Gastrocnemius medialis (tissue), 4 donors: ENCODE data around the gene HECTD2. TPM values are rescaled to one million over a fixed set of nuclear protein-coding genes. Genes with fewer than 3 reads are reported as not detected.
"Not testable (repeated sequence)": the region's sequence is repeated elsewhere in the genome, so short reads cannot be mapped to it uniquely, and the experiment has no call there.

Experiments used
- ATAC-seq, 2 donors: fragments of 150-250 bp; one replicate each; pipeline ENCODE4 v1.9.1; 2016
- DNase-seq, 2 donors: peaks; one replicate each; pipeline ENCODE4 v3.0.0-alpha.2; 2019
- H3K27ac ChIP-seq, 4 donors: fragments of 200-600 bp; sonication (generic); 1 replicate in 1 of 4; 2 replicates in 3 of 4; pipeline ENCODE4 v1.5.1; 2016 to 2018; ENCODE audit warnings: mild to moderate bottlenecking in 2 of 4, moderate library complexity in 1 of 4
- H3K27me3 ChIP-seq, 3 donors: fragments of 200-600 bp; sonication (generic) in 2 of 3; 1 replicate in 1 of 3; 2 replicates in 2 of 3; pipeline versions ENCODE4 v1.5.1 to v1.6.0; 2016 to 2019; ENCODE audit warnings: mild to moderate bottlenecking in 1 of 3, moderate library complexity in 1 of 3
- H3K36me3 ChIP-seq, 2 donors: fragments of 200-600 bp; sonication (generic) in 1 of 2; one replicate each; pipeline ENCODE4 v1.5.1; 2017 to 2018
- H3K4me1 ChIP-seq, 2 donors: fragments of 200-600 bp; sonication (generic) in 1 of 2; one replicate each; pipeline ENCODE4 v1.5.1; 2016 to 2017; ENCODE audit warnings: mild to moderate bottlenecking in 2 of 2
- H3K4me3 ChIP-seq, 4 donors: fragments of 200-600 bp; sonication (generic) in 3 of 4; 1 replicate in 1 of 4; 2 replicates in 3 of 4; pipeline ENCODE4 v1.5.1; 2016 to 2019; ENCODE audit warnings: mild to moderate bottlenecking in 2 of 4
- H3K9me3 ChIP-seq, 3 donors: fragments of 200-600 bp; sonication (generic) in 2 of 3; 1 replicate in 1 of 3; 2 replicates in 2 of 3; pipeline ENCODE4 v1.5.1; 2016 to 2019
- POLR2A ChIP-seq, 2 donors: fragments of 450-650 bp; IDR thresholded peaks; one replicate each; pipeline ENCODE4 v1.6.1; 2017; ENCODE audit warnings: antibody characterized with exemption in 2 of 2, mild to moderate bottlenecking in 2 of 2, moderate library complexity in 2 of 2
- in situ Hi-C, 4 donors: fragments of 200-750 bp; cut with MboI; loops; one replicate each; pipeline versions ENCODE4 v1.15.0 to v1.8.0; 2017; ENCODE audit warnings: low sequenced_read_pairs in 4 of 4
- intact Hi-C: fragments of 100-400 bp; cut with DNase I; formaldehyde crosslinking; loops from one replicate; pipeline ENCODE4 v1.15.1; 2023; ENCODE audit warnings: low total_unique reads
- total RNA-seq, 4 donors: library from RNA; depleted of rRNA; stranded (reverse); fragments of >200 nt; gene quantifications; one replicate each; pipeline versions ENCODE4 v1.1.0 to v1.2.3, GENCODE V29; 2016
- TF ChIP-seq, protein P1 (sequence below), 5 experiments: fragments of 450-650 bp in 3 of 5; fragments of 200-600 bp in 2 of 5; sonication (generic) in 2 of 5; IDR thresholded peaks in 4 of 5; conservative IDR thresholded peaks in 1 of 5; 1 replicate in 4 of 5; 2 replicates in 1 of 5; pipeline ENCODE4 v1.5.1; 2016 to 2019; ENCODE audit warnings: antibody characterized with exemption in 5 of 5, mild to moderate bottlenecking in 3 of 5, moderate library complexity in 3 of 5

The HECTD2 gene
- total RNA-seq, 4 donors from 2014 or later = 1.9 to 7.9 (median 3.9) TPM

- in situ Hi-C loops (no loop called here), intact Hi-C loops (loop anchor here (1.0 kb wide), 1 partner anchor 26 kb away; no protein-coding TSS in a partner anchor)
- peak overlapping the region; percentile 52 to 83 (median 80) for H3K27ac ChIP-seq
- H3K36me3 ChIP-seq = no peaks in the 10 kb centered on the region
- H3K27me3 ChIP-seq = no peaks in the 10 kb centered on the region
- peaks cover 9 to 14% of the 10 kb centered on the region in 2 donors for H3K4me1 ChIP-seq
- peak; percentile 82 to 93 for ATAC-seq
- no peak overlapping the region for H3K4me3 ChIP-seq
- DNase-seq = peak in 1 of 2 donors; percentile 18
- H3K9me3 ChIP-seq = no peaks in the 10 kb centered on the region
- TF ChIP-seq, protein P1, sequence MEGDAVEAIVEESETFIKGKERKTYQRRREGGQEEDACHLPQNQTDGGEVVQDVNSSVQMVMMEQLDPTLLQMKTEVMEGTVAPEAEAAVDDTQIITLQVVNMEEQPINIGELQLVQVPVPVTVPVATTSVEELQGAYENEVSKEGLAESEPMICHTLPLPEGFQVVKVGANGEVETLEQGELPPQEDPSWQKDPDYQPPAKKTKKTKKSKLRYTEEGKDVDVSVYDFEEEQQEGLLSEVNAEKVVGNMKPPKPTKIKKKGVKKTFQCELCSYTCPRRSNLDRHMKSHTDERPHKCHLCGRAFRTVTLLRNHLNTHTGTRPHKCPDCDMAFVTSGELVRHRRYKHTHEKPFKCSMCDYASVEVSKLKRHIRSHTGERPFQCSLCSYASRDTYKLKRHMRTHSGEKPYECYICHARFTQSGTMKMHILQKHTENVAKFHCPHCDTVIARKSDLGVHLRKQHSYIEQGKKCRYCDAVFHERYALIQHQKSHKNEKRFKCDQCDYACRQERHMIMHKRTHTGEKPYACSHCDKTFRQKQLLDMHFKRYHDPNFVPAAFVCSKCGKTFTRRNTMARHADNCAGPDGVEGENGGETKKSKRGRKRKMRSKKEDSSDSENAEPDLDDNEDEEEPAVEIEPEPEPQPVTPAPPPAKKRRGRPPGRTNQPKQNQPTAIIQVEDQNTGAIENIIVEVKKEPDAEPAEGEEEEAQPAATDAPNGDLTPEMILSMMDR (IDR thresholded peaks at IDR 0.05 in 4 of 5, conservative IDR thresholded peaks at IDR 0.05 in 1 of 5) = no peak
- no peak for TF ChIP-seq POLR2A (IDR thresholded peaks at IDR 0.05)
Observed at GRCh38 chr10:91367127-91367531, 43.0 kb upstream of the HECTD2 start.

DNA sequence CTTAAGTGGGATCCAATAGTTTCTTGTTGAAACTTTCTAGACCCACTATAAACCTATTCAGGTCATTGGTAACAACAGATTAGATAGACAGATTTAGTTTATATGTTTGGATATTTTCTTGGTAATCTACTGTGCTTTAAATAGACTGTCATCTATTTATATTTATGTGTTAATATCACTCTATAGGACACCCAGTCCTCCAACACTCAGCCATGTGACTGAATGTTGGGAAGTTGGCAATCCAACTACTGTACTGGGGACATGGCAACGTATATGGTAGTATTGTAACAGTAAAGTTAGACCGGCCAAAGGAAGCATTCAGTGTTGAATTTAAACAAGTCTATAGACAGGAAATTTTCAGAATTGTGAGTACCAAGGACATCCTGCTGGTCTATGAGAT, 42.6 kb upstream of the HECTD2 start:
- peak; percentile 92 to 95 for ATAC-seq
- Histone ChIP-seq H3K36me3 (no peaks in the 10 kb centered on the region), H3K27me3 (no peaks in the 10 kb centered on the region), H3K4me3 (no peak overlapping the region), H3K9me3 (no peaks in the 10 kb centered on the region), H3K4me1 (peaks cover 9 to 14% of the 10 kb centered on the region in 2 donors), H3K27ac (peak overlapping the region; percentile 52 to 83 (median 80))
- TF ChIP-seq POLR2A (IDR thresholded peaks at IDR 0.05) = no peak
- TF ChIP-seq, protein P1 (IDR thresholded peaks at IDR 0.05 in 4 of 5, conservative IDR thresholded peaks at IDR 0.05 in 1 of 5) = no peak
- in situ Hi-C loops (no loop called here), intact Hi-C loops (loop anchor here (1.0 kb wide), 1 partner anchor 26 kb away; no protein-coding TSS in a partner anchor)
- DNase-seq = peak; percentile 28 to 37

DNA sequence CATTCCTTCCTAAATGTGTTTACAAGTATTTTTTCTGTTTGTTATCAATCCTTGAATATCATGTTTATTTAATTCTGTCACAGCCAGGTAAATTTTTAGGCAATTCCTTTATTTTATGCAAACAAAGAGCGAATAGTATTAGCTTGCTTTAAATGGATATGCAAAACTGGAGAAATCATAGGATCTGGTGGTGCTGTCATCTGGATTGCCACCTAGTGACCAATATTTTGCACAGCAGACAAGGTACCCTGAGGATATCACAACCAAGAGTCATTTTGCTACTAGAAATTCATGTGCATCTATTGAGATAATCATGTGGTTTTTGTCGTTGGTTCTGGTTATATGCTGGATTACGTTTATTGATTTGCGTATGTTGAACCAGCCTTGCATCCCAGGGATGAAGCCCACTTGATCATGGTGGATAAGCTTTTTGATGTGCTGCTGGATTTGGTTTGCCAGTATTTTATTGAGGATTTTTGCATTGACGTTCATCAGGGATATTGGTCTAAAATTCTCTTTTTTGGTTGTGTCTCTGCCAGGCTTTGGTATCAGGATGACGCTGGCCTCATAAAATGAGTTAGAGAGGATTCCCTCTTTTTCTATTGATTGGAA, 40.1 kb upstream of the HECTD2 start:
- intact Hi-C loops (loop anchor here (1.0 kb wide), 1 partner anchor 72 kb away; no protein-coding TSS in a partner anchor), in situ Hi-C loops (loop anchor here in 1 of 4 donors (5.0 kb wide), 1 partner anchor 73 kb away; no protein-coding TSS in a partner anchor)
- H3K27me3 ChIP-seq, H3K27ac ChIP-seq, H3K36me3 ChIP-seq, H3K9me3 ChIP-seq, H3K4me3 ChIP-seq: not testable (repeated sequence)
- TF ChIP-seq, protein P1 (IDR thresholded peaks at IDR 0.05 in 4 of 5, conservative IDR thresholded peaks at IDR 0.05 in 1 of 5) = peak; percentile 46 to 63 (median 61)
- peak in 1 of 2 donors; percentile 15 for DNase-seq
- peaks cover 9 to 14% of the 10 kb centered on the region in 2 donors for H3K4me1 ChIP-seq
- peak; percentile 47 to 62 for ATAC-seq

DNA sequence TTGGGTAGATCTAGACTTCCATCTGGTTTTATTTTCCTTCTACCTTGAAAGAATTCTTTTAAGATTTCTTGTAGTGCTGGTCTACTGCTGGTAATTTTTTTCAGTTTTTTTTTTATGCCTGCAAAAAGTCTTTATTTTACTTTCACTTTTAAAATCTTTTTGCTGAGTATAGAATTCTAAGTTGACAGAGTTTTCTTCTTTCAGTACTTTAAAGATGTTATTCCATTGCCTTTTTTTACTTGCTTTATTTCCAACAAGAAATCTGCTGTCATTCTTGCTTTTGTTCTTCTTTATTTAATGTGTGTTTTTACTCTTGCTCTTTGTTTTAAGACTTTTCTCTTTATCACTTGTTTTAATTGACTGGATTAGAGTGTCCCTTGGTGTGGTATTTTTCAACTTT, 36.1 kb upstream of the HECTD2 start:
- H3K27ac ChIP-seq = no peak overlapping the region
- no peaks in the 10 kb centered on the region for H3K4me1 ChIP-seq
- DNase-seq = no peak
- intact Hi-C loops = no loop called here
- no peaks in the 10 kb centered on the region for H3K36me3 ChIP-seq
- no peaks in the 10 kb centered on the region for H3K27me3 ChIP-seq
- no peak overlapping the region for H3K4me3 ChIP-seq
- TF ChIP-seq POLR2A (IDR thresholded peaks at IDR 0.05) = no peak
- TF ChIP-seq, protein P1 (IDR thresholded peaks at IDR 0.05 in 4 of 5, conservative IDR thresholded peaks at IDR 0.05 in 1 of 5) = no peak
- no peak for ATAC-seq
- peaks cover 0 to 5% (median 0%) of the 10 kb centered on the region in 3 donors for H3K9me3 ChIP-seq
- in situ Hi-C loops = loop anchor here in 1 of 4 donors (5.0 kb wide), 1 partner anchor 77 kb away; no protein-coding TSS in a partner anchor
